Measurements from ENCODE around the gene SH2D3C.
A peak's percentile ranks its signal among the peaks of the same experiment; 100 is the strongest.

Gene SH2D3C

GRCh38 chr9:127700594-127701255 is 77.7 kb downstream of the SH2D3C start:
- DNase-seq (ENCODE audit: low read depth in 1 of 2, low spot score in 1 of 2): no peak

GRCh38 chr9:127700140-127700539 is 78.3 kb downstream of the SH2D3C start:
- DNase-seq (ENCODE audit: low read depth in 1 of 2, low spot score in 1 of 2): no peak

GRCh38 chr9:127698985-127699670 is 79.3 kb downstream of the SH2D3C start:
- peak; percentile 58 to 74 for DNase-seq (ENCODE audit: low read depth in 1 of 2, low spot score in 1 of 2)

GRCh38 chr9:127698386-127698785 is 80.1 kb downstream of the SH2D3C start:
- no peak for DNase-seq (ENCODE audit: low read depth in 1 of 2, low spot score in 1 of 2)

- DNase-seq (ENCODE audit: low read depth in 1 of 2, low spot score in 1 of 2): no peak
Observed at GRCh38 chr9:127697575-127697974, 80.9 kb downstream of the SH2D3C start.

GRCh38 chr9:127694890-127695720 is 83.4 kb downstream of the SH2D3C start:
- no peak for DNase-seq (ENCODE audit: low read depth in 1 of 2, low spot score in 1 of 2)

- no peak for DNase-seq (ENCODE audit: low read depth in 1 of 2, low spot score in 1 of 2)
Observed at GRCh38 chr9:127693697-127694096, 84.8 kb downstream of the SH2D3C start.

- DNase-seq (ENCODE audit: low read depth in 1 of 2, low spot score in 1 of 2): no peak
Observed at GRCh38 chr9:127693143-127693542, 85.3 kb downstream of the SH2D3C start.

- no peak for DNase-seq (ENCODE audit: low read depth in 1 of 2, low spot score in 1 of 2)
Observed at GRCh38 chr9:127692071-127692470, 86.4 kb downstream of the SH2D3C start.

GRCh38 chr9:127690735-127691134 is 87.7 kb downstream of the SH2D3C start:
- no peak for DNase-seq (ENCODE audit: low read depth in 1 of 2, low spot score in 1 of 2)

- DNase-seq (ENCODE audit: low read depth in 1 of 2, low spot score in 1 of 2): no peak
Observed at GRCh38 chr9:127689329-127690000, 89.0 kb downstream of the SH2D3C start.
